NCI-H2227 treated with DMSO at 0.1 percent for 48 hours (cell line): Measurements from ENCODE around the gene ALG2.
A peak's percentile ranks its signal among the peaks of the same experiment; 100 is the strongest.

ENCODE experiments used
- DNase-seq: peaks from one replicate; lab custom pipeline; 2025; lab: John Stamatoyannopoulos, UW

Gene ALG2

DNA sequence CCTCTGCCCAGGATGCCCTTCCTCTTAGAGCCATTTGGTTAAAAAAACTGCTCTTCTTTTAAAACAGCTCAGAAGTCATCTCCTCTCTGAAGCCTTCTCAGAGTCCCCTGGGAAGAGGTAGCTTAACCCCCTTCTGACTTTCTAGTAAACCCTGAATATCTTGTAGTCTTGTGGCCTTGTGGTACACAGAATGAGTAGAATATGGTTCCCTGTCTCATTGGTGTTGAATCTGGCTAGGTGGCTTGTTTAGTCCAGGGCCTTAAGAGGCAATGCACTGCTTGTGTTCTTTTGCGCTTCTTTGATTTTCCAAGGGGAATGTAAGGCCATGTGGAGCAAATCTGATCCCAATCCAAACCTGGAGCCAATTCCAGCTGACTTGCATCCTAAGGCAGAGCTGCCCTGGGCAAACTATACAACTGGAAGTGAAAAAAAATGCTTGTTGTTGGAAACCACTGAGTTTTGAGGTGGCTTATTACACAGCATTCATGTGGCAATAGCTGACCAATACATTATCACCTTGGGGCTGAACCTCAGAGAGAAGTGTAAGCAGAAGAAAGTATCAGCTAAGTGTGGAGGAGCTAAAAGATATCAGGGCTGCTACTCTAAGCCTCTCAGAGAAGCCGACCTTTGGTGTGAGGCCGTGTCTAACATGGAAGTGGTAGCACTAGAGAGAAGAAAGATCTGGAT, 31.0 kb downstream of the ALG2 start:
- no peak for DNase-seq

DNA sequence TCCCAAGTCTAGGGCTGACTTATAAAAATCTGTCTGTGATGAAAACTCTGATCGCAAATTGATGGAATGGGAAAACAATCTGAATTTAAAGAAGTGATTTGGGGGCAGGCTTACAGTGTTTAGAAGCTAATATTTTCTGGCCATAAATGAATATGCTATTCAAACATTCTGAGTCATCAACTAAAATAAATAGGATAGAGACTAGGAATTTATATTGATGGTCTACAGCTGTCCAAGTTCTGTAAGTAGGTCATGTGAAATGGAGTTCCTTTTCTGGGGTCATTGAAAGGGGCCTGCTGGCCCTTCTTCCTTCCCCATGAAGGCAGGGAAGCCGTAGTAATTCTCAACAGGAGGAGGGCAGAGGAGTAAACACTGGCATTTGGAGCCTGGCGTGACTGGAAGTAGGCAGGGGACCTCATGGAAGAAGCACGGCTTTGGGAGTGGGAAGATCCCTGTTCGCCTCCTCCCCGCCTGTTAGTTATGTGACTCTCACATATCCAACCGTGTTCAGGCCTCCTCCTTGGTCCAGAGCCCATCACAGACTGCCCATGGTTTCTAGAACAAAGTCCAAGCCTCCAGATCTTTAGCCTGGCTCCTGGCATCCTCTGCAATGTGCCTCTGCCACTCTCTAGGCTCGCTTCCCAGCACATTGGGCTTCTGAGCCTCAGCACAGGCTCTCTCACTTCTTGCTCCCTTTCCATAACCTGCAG, 31.7 kb downstream of the ALG2 start:
- no peak for DNase-seq

DNA sequence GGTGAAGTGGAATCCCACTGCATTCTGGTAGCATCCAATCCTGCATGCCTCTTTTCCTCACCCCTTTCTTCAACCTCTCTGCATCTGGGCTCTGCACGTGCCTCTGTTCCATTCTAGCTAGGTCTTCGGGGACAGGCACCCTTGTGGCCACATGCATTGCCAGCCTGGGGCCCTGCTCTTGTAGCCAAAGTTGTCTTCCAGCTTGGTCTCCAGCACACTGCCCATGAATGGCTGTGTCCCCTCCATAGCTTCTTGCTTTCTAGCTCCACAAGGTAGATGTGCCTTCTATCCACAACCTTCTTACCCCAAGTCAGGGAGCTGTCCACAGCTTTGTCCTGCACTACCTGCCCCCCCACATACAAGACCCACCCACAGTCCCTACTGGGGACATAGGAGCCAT, 32.6 kb downstream of the ALG2 start:
- DNase-seq, result no peak

DNA sequence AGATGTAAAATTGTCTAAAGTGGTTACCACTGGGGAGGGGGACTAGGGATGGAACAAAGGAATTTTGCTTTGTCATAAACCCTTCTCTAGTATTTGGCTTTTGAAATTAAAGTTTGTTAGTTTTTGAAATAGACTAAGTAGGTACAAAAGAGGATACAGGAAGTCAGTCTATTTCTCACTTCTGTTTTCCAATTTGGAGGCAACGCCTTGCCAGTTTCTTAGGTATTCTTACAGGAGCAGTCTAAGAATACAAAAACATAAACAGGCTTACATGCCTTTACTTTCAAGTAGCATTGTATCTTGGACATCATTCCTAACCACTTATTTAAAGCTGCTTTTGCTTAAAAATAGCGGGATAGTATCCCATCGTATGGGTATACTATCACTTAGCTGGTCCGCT, 34.4 kb downstream of the ALG2 start:
- no peak for DNase-seq

DNA sequence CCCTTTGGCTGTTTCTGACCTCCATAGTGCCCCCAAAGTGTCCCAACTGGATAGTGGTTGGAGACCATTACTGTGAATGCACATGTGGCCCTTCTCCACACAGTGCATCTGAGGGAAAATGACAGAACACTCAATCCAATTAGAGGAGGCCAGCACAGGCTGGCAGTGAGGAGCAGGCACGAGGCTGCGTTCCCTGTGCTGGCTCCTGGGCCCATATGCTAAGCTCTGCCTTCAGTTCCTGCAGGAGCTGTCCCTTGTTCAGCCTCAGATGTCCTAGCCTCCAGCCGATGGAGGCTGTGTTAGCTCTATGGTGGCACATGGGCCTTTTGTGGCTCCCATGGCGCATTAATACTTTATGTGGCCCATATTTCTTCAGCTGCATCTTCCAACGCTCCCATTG, 35.8 kb downstream of the ALG2 start:
- no peak for DNase-seq

DNA sequence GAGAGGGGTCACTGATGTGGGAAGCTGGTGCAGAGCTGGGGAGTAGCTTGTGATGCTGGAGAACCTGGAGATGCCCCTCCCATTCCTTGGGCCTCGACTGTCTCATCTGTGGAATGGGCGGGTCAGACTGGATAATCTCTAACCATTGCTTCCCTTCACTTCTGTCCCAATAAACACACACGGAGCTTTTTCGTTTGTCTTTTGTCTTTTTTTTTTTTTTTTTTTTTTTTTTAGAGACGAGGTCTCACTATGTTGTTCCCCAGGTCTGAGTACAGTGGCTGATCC, 36.5 kb downstream of the ALG2 start:
- DNase-seq, result no peak

DNA sequence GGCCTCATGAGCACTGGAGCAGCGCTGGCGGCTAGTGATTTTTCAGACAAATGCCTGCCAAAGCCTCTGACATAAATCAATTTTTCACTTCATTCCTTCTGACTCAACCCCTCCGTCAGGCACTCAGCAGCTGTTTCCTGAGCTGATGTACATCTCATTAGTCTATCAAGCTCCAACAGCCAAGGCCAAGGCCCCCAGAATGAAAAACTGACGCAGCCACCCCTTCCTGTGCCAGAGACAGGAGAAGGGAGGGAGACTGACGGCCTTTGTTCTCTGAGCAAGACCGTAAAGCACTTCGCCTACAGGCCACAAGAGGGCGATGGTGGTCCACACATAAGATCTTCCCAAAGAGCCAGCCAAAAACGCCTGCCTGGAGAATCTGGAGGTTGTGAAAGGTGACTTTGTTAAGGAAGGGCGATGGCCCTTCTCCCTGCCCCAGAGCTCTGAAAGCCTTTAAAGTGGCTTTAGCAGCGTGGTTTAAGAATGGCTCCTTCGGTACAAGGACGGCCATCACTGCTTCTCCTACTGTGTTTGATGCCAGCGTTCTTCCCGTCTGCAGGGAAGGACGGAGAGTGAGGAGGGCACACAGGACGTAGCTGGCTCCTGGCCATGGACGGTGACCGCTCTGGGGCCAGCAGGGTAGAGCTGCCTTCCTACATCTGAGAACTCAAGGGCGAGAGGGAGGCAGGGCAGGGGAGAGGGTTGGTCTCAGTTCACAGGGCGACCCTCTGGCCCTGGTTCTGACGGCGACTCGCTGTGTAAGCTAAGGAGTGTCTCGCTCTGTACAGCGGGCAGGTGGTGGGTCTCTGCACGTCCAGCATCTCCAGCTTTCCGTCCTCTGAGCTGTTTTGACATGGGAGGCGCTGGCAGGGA, 37.0 kb downstream of the ALG2 start:
- DNase-seq, result peak; percentile 74

DNA sequence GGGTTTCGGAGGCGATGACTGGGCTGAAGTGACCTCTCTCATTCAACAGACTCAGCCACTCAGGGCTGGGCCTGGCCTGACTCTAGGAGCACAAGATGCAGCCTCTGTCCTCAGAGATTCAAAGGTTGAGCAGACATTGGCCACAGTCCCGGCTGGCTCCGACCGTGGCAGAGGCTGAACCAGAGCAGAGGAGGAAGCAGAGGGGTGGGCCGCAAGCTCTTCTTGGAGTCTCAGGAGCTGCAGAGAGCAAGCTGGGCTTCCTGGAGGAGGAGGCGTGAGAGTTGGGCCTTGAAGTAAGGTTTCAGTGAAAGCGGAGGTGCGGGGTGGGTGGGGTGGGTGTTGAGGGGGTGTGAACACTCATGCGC, 37.6 kb downstream of the ALG2 start:
- DNase-seq, result no peak

DNA sequence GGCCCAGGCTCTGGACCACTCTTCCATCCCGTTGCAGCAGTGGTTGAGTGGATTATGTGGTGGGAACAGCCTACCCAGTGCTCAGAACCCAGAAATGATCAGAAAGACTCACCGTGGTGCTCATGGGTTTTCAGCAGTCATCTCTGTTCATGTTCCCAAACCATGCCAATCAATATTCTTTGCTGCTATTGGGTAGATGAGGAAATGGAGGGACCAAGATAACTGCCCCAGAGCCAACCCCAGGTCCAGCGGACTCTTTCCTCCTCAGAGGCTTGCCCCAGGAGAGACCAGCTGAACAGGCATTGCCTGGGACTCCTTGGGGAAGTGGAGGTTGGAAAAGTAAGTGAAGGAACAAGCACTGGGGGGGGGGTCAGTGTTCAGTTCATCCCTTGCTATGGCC, 38.1 kb downstream of the ALG2 start:
- DNase-seq, result no peak

DNA sequence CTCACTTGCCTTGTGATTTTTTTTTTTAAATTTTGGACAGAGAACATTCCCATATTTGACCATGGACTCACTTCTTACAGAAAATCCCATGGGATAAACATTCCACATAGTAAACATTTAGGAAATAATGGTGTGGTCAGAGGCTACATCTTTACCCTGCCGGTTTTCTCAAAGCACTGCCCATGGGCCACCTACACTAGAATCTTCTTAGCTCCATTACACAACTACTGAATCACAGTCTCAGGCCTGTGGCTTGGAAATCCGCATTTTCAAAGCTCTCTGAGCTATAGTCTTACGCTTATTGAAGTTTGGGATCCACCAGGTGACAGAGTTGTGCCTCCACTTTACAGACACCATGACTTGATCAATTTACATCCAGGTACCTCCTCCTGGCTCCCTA, 39.4 kb downstream of the ALG2 start:
- DNase-seq, result no peak

DNA sequence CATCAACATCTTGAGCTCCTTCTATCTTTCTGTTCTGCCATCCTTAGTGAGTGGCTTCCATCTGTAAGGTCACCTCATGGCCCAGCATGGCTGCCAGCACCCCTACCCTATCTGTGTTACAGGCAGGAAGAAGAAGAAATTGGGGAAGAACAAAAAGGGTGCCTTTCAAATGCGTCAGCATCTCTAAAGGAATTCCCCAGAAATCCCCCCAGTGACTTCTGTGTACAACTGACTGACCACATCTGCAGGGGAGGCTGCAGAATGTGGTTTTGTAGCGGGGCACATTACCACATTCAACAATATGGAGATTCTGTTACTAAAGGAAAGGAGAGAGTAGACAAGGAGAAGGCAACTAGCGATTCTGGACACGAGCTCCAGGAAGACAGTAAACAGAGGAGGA, 40.1 kb downstream of the ALG2 start:
- no peak for DNase-seq

DNA sequence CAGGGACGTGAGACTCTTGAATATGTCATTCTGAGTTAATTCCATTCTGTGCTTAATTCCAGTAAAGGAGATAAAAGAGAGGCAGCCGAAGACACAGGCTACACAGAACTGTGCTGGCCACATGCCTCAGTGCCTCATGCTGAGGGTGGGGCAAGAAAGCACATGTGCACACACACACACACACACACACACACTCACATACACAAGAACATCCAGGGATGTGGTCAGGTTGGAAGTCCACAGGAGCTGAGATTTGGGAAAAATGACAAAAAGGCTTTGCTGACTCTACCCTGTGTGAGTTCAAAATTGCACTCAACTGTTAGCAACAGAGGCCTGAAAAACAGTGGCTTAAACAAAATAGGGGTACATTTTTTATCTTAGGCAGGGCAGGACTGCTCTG, 40.5 kb downstream of the ALG2 start:
- DNase-seq, result no peak

DNA sequence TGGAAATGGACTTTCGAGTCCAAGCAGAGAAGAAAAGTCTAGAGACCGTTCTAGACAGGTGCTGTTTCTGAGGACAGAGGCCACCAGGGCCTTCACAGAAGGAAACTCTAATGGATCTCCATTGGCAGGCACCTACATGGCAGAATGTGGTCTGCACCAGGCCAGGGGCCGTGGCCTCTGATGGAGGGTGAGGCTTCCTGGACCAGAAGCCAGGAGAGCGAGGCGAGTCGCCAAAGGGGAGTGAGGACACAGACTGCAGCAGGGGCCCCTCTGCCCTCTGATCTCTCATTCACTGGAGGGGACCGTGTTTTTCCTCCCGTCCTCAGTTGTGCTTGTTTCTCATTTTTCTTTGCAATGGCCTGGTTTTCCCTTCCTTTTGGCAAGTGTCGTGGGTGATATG, 41.1 kb downstream of the ALG2 start:
- no peak for DNase-seq

DNA sequence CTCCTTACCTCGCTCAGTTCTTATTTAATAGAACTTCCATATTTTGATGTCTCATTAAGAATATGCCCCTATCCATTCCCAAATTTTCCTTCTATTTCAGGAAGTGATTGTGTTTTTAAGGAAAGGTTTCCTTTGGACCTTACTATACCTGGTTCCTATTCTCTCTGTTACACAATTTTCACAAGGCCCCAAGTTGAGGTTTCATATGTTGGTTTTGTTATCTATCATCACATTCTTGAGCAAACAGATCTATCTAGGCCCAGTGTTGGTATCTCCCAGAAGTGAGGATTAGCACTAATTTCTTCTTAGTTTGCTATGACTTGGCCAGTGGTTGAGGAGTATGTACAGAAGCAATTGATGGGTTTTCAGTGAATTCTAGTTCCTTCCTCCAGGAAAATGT, 41.5 kb downstream of the ALG2 start:
- no peak for DNase-seq

DNA sequence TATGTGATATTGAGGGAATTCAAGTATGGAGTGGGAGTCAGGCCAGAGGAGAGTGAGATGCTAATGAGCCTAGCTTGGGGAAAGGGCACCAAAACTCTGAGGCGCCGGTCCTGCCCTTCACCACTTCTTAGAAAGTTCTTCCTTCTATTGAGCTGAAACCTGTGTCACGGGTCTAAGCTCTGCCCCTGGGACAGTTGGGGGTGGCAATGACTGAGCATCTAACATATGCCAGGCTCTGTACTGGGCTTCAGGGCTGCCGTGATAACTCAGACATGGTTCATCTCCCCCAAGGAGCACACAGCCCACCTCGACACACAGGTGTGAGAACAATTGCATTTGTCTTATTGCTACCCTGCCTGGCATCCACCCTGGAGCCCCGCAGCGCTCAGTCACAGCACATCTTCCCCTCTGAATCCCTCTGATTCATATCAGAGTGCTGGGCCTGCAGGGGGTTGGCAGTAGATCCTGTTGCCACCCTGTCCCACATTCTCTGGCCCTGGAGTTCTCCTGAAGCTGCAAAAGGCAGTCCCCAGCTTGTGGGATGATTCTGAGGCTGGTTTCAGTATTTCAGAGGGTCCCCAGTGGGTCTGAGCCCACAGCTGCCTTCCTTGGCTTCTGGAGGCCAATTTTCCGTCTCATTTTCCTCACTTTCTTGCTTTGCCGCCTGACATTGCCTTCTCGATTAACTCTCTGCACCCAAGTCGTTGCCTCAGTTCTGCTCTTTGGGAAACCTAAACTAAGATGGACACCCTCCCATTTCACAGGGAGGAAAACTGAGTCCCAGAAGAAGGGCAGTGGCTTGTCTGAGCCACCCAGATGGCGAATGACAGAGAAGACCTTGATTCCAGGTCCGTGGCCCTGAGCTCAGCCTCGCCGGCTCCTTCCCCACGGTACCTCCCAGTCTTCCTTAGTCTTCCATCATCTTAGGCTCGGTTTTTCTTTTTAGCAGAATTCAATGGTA, 42.5 kb downstream of the ALG2 start:
- no peak for DNase-seq

DNA sequence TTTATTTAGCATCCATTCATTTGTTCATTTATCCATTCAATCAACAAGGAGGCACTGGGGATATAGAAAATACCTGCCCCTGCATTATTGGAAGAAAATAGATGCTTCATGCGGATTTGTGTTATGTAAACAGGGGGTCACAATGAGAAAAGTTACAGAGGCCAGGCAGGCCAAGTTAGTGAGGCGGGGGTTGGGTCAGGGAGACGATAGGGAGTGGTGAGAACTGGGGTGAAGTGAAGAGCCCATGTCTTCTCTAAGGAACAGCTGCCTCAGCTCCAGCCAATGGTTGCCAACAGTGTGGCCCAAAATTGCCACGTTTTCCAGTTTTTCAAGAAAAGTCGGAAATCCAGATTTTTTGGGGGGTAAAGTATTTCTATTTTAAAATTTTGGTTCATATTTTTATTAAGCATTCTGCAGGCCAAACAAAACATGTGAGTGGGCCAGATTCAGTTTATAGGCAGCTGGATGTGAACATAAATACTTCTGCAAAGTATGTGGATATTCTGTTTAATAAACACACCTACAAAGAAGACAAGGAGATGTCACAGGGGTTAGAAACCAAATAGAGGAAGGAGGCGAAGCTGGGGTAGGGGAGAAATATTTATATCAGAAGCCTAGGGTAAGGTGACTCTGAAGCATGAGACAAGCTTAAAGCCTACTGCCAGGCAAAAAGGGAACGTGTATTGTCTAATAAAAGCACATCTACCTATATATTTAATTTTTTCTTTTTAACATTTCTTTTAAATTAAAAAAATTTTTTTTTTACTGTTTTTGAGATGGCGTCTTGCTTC, 44.0 kb downstream of the ALG2 start:
- no peak for DNase-seq

DNA sequence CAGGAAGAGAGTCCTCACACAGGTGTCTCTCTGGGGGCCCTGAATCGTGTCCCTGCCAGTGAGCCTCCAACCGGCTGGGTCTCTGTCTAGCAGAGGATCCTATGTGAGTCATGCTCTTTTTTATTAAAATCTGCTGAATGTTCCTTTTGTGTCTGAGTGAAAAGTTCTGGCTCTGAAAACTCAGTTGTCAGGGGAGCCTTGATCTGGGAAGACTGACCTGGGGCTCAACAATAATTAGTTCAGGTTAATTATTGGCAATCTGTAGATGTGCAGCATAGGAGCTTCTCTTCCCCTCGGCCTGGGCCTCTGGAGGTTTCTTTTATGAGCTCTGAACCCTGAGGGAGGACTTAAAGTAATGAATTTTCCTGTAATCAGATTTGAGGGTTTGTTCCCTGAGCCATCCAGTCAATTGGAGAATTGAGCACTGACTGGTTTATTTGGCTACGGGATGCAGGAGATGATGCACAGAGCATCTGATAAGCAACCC, 45.2 kb downstream of the ALG2 start:
- DNase-seq, result no peak

DNA sequence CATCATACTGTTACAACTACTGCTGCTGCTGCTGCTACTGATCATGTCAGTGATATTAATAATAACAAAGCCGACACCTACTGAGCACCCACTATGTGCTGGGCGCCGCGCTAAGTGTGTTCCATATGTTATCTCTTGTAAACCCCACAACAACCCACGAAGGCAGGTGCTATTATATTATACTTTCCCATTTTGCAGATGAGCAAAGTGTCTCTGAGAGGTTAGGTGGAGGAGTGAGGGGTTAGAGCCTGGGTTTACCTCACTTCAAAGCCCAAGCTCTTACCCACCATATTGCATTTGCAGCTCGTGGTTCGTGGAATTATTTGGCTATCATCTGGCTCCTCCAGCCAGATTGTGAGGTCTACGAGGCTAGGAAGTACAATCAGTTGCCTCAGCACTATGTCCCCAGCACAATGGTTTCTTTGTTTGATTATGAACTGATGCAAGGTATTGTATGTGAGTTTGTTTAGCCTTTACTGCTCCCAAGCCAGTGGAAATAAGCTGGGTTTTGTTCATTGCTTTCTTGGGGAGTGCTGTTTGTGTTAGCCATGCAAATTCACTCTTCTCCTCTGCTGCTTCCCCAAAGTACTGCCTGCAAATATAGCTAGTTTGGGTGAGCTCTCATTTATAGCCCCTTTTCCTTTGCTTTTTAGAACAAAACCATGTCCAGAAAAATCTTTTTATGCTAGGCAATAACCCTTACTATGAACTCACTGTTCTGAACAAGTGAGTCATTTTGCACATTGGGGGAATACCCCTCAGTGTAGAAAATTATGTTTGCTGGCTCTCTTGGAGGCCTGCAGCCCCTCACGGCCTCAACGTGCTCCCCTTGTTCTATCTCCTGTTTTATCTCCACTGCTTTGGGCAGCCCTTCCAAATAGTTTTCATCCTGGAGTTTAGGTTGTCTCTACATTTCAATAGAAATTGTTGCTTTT, 47.9 kb downstream of the ALG2 start:
- no peak for DNase-seq

DNA sequence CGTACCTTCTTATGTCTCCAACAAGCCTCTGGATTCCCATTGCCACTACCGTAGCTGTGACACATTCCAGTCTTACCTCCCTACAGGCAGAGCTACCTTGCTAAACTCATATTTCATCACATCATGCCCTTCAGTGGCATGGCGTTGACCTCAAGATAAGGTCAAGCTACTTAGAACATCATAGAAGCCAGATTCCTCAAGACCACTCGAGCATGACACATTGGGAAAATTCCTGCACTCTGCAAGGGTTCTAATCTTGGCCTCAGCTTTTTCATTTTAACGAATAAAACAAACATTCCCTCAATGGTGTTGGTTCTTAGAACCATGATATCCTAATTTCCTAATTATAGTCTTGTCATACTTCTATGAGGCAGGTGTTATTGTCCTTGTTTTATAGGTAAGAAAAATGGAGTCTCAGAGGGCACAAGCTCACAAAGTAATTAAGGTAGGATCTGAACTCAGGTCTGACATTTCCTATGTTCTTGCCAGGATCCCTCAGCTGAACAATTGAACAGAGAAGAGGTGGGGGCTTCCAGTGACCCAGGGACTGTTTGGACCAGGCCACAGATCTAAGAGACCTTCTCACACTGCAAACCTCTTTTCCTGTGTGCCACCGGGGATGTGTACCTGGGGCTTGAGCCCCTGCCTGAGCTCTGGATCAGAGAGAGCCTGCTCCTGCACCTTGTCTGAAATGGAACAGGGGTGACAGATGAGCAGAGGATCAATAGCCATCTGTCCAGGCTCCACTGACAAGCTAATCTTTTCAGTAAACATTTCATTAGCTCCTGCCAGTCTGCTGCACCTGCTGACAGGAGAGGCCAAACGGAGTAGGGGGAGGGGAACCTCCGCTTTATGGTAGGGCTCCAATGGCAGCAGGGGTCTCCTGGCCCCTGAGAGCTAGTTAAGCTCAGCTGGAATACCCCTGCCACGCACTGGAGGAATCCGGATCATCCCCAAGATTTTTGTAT, 49.3 kb downstream of the ALG2 start:
- peak; percentile 12 for DNase-seq
